ENCODE results near the gene UNC5CL. TPM values are rescaled to one million over a fixed set of nuclear protein-coding genes. Genes with fewer than 3 reads are reported as not detected.

UNC5CL gene
- total and polyA plus RNA-seq, 2 of the 8 experiments (the other 6 are each of a cell fraction or from before 2014, with no cell fraction given) = 1.3 to 1.7 TPM

DNA sequence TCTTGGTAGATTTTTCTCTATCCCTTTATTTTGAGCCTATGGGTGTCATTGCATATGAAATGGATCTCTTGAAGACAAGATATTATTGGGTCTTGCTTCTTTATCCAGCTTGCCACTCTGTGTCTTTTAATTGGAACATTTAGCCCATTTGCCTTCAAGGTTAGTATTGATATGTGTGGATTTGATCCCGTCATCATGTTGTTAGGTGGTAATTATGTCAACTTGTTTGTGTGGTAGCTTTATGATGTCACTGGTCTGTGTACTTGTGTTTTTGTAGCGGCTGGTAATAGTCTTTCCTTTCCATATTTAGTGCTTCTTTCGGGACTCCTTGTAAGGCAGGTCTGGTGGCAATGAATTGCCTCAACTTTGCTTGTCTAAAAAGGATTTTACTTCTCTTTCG lies 61.9 kb downstream of the UNC5CL start (continued):
- TF ChIP-seq, protein P1, sequence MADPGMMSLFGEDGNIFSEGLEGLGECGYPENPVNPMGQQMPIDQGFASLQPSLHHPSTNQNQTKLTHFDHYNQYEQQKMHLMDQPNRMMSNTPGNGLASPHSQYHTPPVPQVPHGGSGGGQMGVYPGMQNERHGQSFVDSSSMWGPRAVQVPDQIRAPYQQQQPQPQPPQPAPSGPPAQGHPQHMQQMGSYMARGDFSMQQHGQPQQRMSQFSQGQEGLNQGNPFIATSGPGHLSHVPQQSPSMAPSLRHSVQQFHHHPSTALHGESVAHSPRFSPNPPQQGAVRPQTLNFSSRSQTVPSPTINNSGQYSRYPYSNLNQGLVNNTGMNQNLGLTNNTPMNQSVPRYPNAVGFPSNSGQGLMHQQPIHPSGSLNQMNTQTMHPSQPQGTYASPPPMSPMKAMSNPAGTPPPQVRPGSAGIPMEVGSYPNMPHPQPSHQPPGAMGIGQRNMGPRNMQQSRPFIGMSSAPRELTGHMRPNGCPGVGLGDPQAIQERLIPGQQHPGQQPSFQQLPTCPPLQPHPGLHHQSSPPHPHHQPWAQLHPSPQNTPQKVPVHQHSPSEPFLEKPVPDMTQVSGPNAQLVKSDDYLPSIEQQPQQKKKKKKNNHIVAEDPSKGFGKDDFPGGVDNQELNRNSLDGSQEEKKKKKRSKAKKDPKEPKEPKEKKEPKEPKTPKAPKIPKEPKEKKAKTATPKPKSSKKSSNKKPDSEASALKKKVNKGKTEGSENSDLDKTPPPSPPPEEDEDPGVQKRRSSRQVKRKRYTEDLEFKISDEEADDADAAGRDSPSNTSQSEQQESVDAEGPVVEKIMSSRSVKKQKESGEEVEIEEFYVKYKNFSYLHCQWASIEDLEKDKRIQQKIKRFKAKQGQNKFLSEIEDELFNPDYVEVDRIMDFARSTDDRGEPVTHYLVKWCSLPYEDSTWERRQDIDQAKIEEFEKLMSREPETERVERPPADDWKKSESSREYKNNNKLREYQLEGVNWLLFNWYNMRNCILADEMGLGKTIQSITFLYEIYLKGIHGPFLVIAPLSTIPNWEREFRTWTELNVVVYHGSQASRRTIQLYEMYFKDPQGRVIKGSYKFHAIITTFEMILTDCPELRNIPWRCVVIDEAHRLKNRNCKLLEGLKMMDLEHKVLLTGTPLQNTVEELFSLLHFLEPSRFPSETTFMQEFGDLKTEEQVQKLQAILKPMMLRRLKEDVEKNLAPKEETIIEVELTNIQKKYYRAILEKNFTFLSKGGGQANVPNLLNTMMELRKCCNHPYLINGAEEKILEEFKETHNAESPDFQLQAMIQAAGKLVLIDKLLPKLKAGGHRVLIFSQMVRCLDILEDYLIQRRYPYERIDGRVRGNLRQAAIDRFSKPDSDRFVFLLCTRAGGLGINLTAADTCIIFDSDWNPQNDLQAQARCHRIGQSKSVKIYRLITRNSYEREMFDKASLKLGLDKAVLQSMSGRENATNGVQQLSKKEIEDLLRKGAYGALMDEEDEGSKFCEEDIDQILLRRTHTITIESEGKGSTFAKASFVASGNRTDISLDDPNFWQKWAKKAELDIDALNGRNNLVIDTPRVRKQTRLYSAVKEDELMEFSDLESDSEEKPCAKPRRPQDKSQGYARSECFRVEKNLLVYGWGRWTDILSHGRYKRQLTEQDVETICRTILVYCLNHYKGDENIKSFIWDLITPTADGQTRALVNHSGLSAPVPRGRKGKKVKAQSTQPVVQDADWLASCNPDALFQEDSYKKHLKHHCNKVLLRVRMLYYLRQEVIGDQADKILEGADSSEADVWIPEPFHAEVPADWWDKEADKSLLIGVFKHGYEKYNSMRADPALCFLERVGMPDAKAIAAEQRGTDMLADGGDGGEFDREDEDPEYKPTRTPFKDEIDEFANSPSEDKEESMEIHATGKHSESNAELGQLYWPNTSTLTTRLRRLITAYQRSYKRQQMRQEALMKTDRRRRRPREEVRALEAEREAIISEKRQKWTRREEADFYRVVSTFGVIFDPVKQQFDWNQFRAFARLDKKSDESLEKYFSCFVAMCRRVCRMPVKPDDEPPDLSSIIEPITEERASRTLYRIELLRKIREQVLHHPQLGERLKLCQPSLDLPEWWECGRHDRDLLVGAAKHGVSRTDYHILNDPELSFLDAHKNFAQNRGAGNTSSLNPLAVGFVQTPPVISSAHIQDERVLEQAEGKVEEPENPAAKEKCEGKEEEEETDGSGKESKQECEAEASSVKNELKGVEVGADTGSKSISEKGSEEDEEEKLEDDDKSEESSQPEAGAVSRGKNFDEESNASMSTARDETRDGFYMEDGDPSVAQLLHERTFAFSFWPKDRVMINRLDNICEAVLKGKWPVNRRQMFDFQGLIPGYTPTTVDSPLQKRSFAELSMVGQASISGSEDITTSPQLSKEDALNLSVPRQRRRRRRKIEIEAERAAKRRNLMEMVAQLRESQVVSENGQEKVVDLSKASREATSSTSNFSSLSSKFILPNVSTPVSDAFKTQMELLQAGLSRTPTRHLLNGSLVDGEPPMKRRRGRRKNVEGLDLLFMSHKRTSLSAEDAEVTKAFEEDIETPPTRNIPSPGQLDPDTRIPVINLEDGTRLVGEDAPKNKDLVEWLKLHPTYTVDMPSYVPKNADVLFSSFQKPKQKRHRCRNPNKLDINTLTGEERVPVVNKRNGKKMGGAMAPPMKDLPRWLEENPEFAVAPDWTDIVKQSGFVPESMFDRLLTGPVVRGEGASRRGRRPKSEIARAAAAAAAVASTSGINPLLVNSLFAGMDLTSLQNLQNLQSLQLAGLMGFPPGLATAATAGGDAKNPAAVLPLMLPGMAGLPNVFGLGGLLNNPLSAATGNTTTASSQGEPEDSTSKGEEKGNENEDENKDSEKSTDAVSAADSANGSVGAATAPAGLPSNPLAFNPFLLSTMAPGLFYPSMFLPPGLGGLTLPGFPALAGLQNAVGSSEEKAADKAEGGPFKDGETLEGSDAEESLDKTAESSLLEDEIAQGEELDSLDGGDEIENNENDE (IDR thresholded peaks at IDR 0.05; ENCODE audit: insufficient replicate concordance, low read length) = no peak
- TF ChIP-seq JUN (IDR thresholded peaks at IDR 0.05; ENCODE audit: low read depth, low read length) = no peak
- TF ChIP-seq, protein P2, sequence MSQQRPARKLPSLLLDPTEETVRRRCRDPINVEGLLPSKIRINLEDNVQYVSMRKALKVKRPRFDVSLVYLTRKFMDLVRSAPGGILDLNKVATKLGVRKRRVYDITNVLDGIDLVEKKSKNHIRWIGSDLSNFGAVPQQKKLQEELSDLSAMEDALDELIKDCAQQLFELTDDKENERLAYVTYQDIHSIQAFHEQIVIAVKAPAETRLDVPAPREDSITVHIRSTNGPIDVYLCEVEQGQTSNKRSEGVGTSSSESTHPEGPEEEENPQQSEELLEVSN (IDR thresholded peaks at IDR 0.05) = no peak
- no peak for TF ChIP-seq EGR1 (IDR thresholded peaks at IDR 0.05; ENCODE audit: borderline replicate concordance, low read depth, low read length)
- TF ChIP-seq BCL11A (IDR thresholded peaks at IDR 0.05; ENCODE audit: low read depth in 2 of 2, low read length in 2 of 2) = no peak

All from H1 (cell line).